Activated CD4-positive, alpha-beta T cell treated with anti-CD3 and anti-CD28 coated beads for 4 hours (primary cell): ENCODE measurements around the gene CDH2.

ENCODE experiments used
- DNase-seq, 2 donors: peaks; one replicate each; pipeline ENCODE4 v3.0.0-alpha.2; 2020

CDH2 gene

GRCh38 chr18:28126768-28127167, 50.2 kb downstream of the CDH2 start:
- no peak for DNase-seq

GRCh38 chr18:28125051-28125450, 51.9 kb downstream of the CDH2 start:
- DNase-seq = no peak

- no peak for DNase-seq
Observed at GRCh38 chr18:28124131-28125029, 52.5 kb downstream of the CDH2 start.

- DNase-seq = no peak
Observed at GRCh38 chr18:28123401-28124030, 53.4 kb downstream of the CDH2 start.

- DNase-seq = no peak
Observed at GRCh38 chr18:28120828-28121515, 56.0 kb downstream of the CDH2 start.

GRCh38 chr18:28116461-28116860, 60.5 kb downstream of the CDH2 start:
- DNase-seq = no peak

GRCh38 chr18:28115149-28115550, 61.8 kb downstream of the CDH2 start:
- DNase-seq = no peak

GRCh38 chr18:28114472-28114871, 62.5 kb downstream of the CDH2 start:
- DNase-seq = no peak

- DNase-seq = no peak
Observed at GRCh38 chr18:28113271-28114029, 63.5 kb downstream of the CDH2 start.

GRCh38 chr18:28112056-28112470, 64.9 kb downstream of the CDH2 start:
- no peak for DNase-seq

GRCh38 chr18:28110924-28111323, 66.0 kb downstream of the CDH2 start:
- DNase-seq = no peak

- no peak for DNase-seq
Observed at GRCh38 chr18:28109781-28110560, 67.0 kb downstream of the CDH2 start.

- no peak for DNase-seq
Observed at GRCh38 chr18:28108814-28109213, 68.1 kb downstream of the CDH2 start.

- DNase-seq = no peak
Observed at GRCh38 chr18:28108254-28108653, 68.7 kb downstream of the CDH2 start.

GRCh38 chr18:28099237-28099636, 77.7 kb downstream of the CDH2 start:
- no peak for DNase-seq

- no peak for DNase-seq
Observed at GRCh38 chr18:28095631-28096030, 81.3 kb downstream of the CDH2 start.

GRCh38 chr18:28095041-28095440, 81.9 kb downstream of the CDH2 start:
- DNase-seq = no peak

- no peak for DNase-seq
Observed at GRCh38 chr18:28091197-28091596, 85.7 kb downstream of the CDH2 start.

GRCh38 chr18:28088477-28088876, 88.5 kb downstream of the CDH2 start:
- no peak for DNase-seq

GRCh38 chr18:28086670-28087552, 90.0 kb downstream of the CDH2 start:
- no peak for DNase-seq

- DNase-seq = no peak
Observed at GRCh38 chr18:28081516-28081915, 95.4 kb downstream of the CDH2 start.
